ENCODE results near the gene TMPRSS3.

Gene TMPRSS3

DNA sequence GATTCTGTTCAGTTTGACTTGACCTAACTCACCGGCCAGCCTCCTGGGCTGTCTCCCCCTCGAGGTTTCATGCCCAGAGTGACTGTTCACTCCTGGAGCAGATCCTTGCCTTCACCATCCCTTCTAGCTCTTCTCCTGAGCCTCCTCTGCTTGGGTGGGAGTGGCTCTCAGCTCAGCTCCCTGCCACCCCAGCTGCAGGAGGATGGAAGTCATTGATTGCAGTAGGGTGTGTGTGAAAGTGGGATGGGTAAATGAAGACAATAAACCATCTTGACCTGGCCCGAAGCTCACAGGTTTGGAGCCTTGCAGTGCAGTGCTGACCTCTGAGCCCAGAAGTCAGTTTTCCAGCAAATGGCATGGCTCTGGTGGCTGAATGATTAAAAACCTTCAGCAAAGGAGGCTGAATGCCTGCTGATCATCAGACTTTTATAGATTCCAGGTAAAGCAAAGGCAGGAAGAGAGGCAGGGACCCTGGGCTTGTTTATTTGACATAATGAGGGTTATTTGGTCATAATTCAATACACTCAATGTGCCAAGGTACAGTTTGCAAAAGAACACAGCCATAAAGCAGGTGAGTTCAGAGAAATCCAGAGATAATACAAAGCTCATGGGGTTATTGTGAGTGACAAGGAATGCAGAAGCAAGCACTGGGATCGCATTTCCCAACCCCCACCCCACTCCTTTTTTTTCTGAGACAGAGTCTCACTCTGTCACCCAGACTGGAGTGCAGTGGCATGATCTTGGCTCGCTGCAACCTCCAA is 63.1 kb downstream of the TMPRSS3 start:
- DNase-seq (ENCODE audit: low read depth in 2 of 2) = no peak

DNA sequence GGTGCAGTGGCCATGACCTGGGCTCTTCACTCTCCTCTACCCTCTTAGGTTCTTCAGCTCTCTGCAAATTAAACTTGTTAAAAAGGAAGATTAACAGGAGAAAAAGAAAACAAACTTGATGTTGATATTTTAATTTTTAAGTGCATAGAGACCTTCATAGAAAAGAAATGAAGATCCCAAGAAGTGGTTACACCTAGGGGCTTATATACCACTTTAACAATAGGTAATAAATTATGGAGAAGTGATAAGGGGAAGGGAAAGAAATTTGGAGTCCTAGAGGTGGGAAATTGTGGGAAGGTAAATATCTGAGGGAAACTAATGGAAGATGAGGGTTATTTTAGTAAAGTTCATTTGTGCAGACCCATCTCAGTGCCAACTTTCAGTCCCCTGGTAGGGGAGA is 64.2 kb downstream of the TMPRSS3 start:
- DNase-seq (ENCODE audit: low read depth in 2 of 2) = no peak

DNA sequence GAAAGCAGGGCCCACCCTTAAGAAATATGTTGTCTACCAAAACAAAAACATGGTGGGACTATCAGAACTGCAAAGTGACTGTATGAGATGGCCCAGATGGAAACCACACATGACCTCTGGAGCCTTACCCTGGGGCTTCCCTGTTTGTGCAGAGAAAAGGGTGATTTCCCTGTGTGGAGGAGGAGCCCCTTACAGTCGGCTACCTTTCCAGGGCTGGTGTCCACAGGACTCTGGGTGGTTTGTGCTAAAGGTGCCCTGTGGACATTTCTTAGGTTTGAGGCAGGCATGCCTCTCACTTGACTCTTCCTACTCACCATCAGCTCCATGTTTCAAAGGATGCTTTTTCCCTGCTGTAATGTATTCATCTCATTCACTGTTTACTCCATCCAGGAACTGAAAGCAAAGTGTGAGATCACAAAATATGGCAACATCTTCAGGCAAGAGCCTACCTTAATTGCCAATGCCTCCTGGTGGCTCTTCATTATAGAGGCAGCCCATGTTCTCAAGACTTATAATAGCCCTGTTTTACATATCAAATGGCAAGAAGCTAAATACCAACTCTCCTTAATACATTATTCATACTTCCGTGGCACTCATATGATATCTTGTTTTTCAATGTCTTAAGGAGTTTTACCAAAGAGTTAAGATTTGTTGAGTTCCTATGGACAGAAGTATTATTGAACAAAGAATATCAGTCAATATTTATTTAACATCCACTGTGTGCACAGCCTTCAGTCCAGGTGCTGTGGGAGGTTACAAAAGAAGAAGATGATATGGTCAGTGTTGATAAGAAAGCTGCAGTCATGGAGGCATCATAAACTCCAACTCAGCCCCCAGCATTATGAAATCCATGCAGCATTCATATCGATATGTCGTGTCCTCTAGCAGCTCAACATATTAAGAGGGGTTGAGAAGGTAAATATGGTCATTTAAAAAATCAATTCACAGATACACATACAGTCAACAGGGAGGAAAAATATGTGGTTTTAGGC is 65.2 kb downstream of the TMPRSS3 start:
- no peak for DNase-seq (ENCODE audit: low read depth in 2 of 2)

DNA sequence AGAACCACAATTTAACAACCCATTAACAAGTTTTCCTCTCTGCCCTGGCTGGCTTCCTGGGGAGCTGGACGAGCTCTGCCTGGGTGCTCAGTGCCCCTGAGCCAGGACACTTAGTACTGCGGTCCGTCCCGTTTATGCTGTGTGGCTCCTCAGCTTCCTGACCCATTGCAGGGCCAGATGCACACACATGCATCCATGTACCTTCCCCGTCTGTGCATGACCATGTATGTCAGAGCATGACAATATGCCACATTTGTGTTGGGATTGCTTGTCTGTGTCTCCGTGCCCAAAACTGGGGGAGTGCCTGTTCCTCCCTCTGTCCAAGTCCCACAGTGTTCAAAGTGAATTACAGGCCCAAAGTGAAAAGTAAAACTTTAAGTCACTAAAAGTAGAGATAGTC is 71.0 kb downstream of the TMPRSS3 start:
- no peak for DNase-seq (ENCODE audit: low read depth in 2 of 2)
